HG03039 (cell line): ENCODE results near the gene FXYD1.

ENCODE experiments used
- ATAC-seq: cut with Tn5 transposase; IDR thresholded peaks from one replicate; pipeline ENCODE4 v1.9.1; 2021; ENCODE audit warnings: mild to moderate bottlenecking, moderate library complexity; ENCODE audit not compliant: unreplicated experiment

The FXYD1 gene

DNA sequence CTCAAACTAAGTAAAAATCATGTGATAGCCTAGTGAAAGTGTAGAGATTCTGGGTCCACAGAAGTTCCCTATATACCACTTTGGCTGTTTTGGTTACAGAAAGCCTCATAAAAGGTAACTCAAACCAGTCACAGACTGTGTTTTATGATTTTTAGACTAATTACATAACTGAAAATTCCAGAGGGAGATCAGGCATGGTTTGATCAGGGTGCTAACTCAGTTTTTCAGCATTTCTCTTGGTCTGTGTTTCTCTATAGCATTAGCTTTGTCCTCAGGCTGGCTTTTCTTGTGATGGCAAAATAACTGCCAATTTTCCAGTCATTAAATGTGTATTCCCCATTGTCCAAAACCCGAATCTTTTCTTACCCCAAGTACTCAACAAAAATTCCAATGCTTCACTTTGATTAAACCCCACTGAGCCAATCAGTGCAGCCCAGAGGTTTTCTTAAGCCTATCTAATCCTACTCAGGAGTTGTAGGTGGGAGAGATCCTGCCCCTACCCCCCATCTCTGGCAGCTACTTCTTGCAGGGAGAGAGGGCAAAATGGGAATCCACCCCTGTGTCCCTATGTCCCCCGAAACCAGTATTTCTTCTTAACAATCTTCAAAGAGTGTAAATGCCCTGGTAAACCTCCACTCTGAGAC, 31.6 kb upstream of the FXYD1 start:
- ATAC-seq = no peak

DNA sequence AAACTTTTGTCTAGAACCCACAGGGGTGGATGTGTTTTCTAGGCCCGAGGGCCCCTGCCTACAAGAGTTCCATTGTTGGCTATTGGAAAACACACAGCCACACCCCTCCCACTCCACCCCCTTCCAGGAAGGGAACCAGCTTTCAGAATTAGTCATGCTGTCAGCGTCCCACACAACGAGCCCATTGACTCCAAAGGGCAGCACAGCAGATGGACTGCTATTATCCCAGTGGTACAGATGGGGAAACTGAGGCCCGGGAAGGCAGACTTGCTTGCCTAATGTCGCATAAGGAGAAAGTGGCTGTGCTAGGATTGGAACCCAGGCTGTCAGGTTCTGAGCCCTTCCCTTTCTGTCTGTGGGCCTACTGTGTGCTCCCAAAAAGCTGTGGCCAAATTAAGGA, 31.1 kb upstream of the FXYD1 start:
- ATAC-seq = no peak

DNA sequence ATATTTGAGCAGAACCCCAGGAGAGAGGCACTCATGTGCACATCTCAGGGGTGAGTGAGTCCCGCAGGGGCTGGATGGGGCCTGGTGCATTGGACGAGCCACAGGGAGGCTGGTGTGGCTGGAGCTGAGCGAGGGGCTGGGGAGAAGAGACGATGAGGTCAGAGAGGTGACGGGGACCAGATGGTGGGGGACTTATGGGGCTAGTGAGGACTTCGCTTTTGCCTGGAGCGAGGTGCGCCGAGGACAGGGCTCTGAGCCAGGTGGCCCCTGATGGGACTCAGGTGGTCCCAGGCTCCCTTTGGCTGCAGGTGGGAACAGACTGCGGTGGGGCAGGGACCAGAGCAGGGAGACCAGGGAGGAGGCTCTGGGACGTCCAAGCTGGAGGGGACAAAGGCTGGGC, 29.9 kb upstream of the FXYD1 start:
- no peak for ATAC-seq

DNA sequence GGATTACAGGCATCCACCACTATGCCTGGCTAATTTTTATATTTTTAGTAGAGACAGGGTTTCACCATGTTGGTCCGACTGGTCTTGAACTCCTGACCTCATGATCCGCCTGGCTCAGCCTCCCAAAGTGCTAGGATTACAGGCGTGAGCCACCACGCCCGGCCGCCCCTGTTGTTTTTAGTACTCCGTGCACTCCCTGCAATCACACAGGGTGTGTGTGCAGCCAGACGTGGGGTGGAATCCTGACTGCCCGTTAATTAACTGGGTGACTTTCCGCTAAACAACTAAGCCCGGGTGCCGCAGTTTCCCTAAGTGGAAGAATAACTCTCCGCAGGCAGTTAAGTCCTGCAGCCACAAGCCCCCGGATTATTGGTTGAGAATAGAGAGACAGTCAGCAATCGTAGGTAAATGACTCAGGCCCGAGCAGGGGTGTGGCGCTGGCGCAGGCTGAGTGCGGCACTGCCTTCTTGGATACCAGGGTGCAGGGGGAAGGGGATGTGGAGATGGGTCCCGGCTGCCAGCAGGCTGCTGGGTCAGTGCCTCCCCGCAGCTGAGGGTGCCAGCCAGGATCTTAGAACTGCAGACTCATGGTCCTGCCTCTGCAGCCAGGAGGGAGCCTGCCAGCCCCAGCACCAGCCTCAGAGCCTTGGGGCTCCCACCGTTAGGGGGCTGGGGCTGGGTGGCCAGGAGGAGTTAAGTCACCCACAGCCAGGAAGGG, 29.1 kb upstream of the FXYD1 start:
- ATAC-seq = no peak

DNA sequence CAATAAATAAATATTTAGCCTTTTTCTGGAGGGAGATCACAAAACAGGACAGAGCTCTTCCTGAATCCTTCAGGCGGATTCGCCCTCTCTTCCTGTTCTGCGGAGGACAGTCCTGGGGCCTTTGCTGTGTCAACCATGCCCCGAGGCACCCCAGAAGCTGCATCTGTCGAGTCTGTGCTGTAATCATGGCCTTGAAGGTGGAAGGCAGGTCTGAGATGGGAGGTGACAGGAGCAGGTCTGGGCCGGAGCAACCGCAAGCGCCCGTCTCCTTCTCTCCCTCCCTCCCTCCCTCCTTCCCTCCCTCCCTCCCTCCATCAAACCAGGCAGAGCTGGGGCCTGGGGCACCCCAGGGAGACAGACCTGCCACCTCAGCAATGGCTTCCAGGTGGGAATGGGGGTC, 27.6 kb upstream of the FXYD1 start:
- no peak for ATAC-seq

DNA sequence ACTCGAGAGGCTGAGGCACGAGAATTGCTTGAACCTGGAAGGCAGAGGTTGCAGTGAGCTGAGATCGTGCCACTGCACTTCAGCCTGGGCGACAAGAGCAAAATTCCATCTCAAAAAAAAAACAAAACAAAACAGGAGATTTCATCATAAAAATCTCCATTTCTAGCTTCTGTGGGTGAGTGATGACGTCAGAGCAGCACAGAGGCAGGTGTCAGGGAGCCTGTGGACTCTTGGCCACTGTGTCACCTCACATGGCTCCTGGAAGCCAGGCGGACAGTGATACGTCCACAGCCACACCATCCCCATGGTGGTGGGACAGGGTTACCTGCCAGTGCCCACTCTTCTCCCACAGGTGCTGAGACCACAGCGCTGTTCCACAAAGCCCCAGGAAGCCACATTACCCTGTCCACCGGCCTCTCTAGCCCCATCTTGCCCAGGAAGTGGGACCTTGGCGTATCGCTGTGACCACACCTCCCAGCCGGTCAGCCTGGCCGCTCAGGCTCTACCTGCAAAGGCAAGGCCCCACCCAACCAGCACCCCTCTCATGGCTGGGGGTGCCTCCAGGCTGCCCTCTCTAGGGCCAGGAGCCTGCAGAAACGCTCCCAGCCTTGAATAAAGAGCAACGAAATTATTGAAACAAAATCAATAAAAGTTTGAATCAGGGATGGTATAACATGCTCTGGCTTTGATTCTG, 25.5 kb upstream of the FXYD1 start:
- no peak for ATAC-seq

DNA sequence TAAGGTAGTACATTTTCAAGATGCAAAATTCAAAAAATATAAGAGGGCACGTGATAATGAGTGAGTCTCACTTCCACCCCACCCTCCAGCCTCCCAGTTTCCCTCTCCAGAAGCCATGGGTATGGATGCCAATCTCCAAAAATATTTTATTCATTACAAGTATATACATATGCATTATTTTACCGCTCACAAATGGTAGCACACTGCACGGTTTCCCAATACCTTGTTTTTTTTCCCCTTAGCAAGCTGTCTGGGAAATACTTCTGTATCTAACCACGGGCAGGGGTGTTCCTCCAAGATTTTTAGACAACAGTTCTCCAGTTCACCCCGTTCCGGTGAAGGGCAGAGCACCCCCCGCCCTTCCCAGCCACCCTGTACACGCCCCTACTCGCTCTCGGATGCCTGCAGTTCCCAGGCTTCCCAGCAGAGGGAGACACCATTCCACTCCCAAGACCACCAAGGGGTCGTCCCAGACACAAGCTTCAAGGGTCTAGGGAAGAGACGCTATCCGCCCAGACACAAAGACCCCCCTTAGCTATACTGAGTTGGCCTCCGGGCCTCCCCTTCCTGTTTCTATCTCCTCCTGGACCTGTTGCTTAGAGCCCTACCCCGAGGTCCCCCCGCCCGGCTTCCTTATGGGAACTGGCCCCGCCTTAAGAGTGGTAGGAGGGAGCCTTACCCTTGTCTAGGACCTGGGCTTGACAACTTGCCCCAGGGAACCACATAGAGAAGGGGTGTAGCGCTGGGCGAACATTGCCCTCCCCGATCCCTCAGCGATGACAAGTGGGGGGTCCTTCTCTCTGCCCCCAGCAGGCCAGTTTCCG, 24.1 kb upstream of the FXYD1 start:
- no peak for ATAC-seq

DNA sequence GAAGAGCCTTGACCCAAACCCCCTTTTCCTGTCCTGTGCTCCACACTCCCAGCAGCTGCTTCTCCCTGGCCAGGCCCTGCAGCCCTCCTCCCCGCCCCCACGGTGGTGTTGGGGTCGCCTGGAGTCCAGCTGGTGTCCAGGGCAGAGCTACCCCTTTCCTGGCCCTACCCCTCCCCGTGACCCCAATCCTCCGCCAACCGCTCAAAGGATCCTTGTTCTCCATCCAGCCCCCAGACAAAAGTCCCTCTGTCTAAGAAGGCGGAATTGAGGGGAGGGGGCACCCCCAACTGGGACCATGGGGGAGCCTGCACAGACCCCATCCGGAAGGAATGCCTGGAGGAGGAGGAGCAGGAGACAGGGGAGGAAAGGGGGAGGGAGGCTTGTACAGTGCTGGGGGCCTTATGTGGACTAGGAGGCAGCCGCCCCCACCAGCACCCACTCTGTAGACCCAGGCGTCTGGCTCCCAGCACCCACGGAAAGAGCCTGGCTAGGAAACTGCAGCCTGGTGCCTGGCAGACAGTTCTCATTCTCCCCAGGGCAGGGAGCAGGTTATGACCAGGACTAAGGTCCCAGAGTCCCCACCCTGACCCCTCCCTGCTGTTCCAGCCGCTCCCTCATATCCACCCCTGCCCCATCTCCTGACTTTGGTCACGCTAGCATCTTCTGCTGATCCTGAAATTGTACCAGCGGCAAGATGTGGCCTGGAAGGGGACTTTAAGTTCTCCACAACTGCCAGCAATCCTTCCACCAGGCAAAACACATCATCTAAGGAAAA, 23.3 kb upstream of the FXYD1 start, which contains the start of gene FXYD3:
TSS of gene FXYD3 (plus strand) at position 647 of the 775 bp plus-strand sequence. CDS start 3,554 bp downstream, outside the sequence.
- no peak for ATAC-seq

DNA sequence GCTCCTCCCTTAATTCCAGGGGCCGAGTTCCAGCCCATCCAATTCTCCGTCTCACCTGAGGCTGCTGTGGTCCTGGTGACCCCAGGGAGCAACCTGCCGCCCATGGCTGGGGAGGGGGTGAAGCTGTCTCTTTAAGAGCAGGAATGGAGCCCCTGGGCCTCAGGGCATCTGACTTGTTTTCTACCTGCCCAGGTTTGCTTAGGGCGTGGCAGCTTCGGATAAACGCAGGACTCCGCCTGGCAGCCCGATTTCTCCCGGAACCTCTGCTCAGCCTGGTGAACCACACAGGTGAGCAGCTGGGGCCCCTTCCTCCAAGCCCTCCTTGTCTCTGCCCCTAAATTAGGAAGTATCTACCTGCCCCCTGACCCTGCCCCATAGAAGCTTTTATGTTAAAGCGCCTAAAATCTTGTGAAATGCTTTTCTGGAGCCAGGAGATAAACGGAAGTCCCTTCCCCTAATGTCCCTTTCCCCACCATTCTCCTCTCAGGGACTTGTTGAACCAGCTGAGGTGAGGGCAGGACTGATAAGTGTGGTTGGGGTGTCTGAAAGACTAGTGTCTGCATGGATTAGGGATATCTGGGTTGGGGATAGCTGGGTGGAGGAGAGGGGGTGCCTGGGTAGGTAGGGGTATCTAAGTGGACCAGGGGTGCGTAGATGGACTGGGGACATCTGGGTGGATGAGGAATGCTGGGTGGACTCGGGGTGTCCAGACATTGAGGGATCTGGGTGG, 22.4 kb upstream of the FXYD1 start:
- no peak for ATAC-seq

DNA sequence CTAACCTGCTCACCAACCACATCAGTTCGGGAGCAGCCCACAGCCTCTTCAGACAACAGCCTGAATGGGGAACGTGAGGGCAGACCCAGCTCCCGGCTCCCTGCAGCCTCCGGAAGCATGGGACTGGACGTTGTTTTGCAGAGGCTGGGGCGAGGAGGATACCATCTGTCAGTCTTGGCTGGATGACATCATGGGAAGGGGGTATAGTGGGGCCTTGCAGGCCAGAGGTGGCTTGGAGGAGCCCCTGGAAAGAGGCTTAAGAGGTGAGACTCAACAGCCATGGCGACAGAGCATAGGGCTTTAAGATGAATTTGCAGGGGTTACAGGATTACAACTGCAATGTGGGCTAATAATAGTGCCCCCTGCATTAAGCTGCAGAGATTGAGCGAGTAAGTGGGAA, 21.5 kb upstream of the FXYD1 start:
- ATAC-seq = no peak

DNA sequence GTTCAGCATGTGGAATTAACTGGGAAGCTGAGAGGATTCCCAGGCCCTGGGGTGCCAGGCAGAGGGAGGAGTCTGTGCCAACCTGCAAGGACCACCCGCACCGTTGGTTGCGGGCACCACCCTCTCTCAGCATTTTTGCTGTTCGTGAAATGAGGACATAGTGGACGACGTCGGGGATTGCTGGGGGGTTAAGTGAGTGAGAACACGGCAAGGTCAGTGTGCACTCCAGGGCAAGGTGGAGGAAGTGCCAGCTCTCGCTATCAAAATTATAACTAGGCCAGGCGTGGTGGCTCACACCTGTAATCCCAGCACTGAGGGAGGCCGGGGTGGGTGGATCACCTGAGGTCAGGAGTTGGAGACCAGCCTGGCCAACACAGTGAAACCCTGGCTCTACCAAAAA, 20.8 kb upstream of the FXYD1 start:
- ATAC-seq = no peak

DNA sequence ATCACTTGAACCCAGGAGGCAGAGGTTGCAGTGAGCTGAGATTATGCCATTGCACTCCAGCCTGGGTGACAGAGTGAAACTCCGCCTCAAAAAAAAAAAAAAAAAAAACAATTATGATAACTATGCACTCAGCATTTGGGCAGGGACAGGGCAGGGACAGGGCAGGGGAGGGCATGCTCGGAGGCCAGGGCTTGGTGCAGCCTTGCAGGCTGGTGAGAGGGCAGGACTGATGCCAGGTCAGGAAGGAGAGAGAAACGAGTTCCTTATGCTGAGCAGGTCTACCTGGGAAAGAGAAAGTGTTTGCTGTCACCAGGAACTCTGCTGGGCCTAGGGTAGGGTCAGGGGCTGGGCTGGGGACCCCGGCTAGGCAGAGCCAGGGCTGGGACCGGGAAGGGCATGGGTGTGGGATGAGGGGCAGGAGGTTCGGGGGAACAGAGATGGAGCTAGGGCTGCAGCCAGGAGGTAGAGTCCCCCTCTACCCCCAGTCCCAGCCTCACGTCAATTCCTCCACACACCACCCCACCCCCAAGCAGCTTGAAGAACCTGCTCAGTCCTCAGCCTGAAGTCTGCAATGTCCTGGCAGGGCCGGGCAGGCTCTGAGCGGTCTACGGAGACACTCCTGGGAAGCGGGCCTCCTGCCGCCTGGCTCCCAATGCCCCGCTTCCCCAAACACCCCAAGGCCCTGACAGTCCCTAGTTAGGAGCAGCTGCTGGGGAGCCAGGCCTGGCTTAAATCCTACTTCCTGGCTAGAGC, 20.2 kb upstream of the FXYD1 start:
- ATAC-seq = no peak

DNA sequence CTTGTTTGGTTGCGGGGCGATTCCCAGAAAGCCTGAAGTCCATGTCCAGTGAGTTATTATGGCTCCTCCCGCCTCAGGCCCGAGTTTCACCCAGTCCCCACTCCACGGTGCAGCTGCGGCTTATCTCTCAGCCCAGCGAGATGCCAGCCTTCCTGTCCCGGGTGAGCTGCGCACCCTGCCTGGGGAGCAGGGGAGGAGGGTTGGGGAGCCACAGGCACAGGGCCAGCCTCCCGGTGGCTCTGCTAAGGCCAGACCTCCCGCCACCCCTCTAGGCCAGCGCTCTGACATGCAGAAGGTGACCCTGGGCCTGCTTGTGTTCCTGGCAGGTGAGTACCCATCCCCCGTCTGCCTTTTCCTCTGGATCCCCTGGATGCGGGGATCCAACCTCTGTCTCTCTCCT, 19.5 kb upstream of the FXYD1 start:
- ATAC-seq = no peak

DNA sequence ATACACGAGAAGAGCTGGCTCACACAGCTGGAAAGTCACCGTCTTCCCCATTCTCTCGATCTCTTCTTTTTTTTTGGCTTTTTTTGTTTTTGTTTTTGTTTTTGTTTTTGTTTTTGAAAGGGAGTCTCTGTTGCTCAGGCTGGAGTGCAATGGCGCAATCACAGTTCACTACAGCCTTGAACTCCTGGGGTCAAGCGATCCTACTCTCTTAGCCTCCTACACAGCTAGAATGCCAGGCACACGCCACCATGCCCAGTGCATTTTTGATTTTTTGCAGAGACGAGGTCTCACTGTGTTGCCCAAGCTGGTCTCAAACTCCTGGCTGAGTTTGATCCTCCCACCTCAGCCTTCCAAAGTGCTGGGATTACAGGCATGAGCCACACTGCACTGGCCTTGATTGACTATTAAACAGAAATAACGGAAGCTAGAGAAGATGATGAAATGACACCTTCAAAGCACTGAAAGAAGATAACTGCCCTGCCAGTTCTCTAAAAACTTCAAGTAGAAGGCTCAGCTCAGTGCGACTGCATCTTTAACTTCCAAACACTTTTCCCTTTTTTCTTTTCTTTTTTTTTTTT, 19.0 kb upstream of the FXYD1 start:
- ATAC-seq = no peak

DNA sequence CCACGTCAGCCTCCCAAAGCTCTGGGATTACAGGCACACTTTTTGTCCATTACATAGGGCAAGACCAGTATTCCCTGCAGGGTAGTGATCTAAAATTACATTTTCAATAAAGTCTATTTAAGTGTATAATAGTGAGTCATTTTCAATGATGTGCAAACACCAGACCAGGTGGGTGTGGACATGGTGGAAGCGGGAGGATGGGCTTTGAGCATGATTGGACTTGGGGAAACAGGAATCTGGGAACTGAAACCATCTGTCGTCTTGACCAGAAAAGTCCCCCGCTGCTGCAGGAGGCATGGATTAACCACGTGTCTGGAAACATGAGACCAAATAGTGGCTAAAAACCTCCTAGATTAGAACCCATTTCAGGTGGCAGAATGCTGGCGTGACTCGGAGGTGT, 18.1 kb upstream of the FXYD1 start:
- ATAC-seq = no peak

DNA sequence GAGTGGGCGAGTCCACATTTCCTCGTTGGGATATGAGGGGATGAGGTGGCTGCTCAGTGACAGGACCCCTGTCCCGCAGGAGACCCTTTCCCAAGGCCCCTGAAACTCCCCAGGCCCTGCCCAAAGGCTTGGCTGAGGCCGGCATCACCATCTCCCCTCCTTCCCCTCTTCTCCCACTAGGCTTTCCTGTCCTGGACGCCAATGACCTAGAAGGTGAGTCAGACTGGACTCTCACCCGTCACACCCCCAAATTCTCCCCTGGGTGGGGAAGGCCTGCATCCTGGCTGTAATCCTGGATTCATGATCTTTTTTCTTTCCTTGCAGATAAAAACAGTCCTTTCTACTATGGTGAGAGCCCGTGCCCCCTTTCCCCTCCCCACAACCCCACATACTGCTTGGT, 17.7 kb upstream of the FXYD1 start:
- no peak for ATAC-seq

DNA sequence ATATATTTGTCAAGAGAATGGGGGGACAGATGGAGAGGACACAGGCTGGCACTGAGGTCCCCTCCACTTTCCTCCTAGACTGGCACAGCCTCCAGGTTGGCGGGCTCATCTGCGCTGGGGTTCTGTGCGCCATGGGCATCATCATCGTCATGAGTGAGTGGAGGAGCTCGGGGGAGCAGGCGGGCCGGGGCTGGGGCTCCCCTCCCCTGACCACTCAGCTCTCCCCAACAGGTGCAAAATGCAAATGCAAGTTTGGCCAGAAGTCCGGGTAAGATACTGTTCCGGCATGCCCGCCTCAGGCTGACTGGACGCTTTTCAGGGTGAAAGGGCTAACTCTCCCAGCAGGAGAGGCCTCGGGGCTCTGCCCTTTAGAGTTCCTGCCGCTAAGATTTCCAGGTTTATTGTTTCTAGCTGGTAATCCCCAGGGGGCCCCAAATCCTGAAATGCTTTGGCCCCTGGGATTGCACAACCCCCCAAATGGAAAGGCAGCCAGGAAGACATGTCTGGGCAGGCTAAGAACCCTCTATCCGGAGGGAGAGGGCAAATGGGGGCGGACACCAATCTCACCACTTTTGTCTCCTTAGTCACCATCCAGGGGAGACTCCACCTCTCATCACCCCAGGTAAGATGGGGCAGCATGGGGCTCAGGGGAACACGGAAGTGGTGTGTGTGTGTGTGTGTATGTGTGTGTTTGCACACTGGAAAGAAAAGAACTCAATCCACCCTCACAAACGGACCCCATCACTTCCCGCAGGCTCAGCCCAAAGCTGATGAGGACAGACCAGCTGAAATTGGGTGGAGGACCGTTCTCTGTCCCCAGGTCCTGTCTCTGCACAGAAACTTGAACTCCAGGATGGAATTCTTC, 15.7 kb upstream of the FXYD1 start:
- ATAC-seq = no peak

DNA sequence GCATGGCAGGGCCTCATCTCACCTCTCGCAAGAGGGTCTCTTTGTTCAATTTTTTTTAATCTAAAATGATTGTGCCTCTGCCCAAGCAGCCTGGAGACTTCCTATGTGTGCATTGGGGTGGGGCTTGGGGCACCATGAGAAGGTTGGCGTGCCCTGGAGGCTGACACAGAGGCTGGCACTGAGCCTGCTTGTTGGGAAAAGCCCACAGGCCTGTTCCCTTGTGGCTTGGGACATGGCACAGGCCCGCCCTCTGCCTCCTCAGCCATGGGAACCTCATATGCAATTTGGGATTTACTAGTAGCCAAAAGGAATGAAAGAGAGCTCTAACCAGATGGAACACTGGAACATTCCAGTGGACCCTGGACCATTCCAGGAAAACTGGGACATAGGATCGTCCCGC, 15.1 kb upstream of the FXYD1 start:
- no peak for ATAC-seq
